Upper lobe of left lung (tissue), 4 donors: ENCODE measurements around the gene PLA2G2A.
"Not testable (repeated sequence)": the region's sequence is repeated elsewhere in the genome, so short reads cannot be mapped to it uniquely, and the experiment has no call there.

Experiments
- CTCF ChIP-seq, 6 experiments: fragments of 450-650 bp in 4 of 6; fragments of 200-600 bp in 2 of 6; sonication (generic) in 2 of 6; IDR thresholded peaks; one replicate each; pipeline ENCODE4 v1.5.1; 2016 to 2019; ENCODE audit warnings: antibody characterized with exemption in 6 of 6
- EP300 ChIP-seq, 4 donors: sonication (generic); formaldehyde crosslinking; IDR thresholded peaks; one replicate each; pipeline ENCODE4 v1.5.1; 2017; ENCODE audit warnings: antibody characterized with exemption in 4 of 4, control low read depth in 2 of 4

- not testable (repeated sequence) for TF ChIP-seq EP300, CTCF (IDR thresholded peaks at IDR 0.05)
Measured at GRCh38 chr1:19990182-19990582, 10.8 kb upstream of the PLA2G2A start.
